GM12878 (cell line): ENCODE data around the gene FAM90A1.
"Not testable (repeated sequence)": the region's sequence is repeated elsewhere in the genome, so short reads cannot be mapped to it uniquely, and the experiment has no call there.

ENCODE experiments used
- CHD2 ChIP-seq: IDR thresholded peaks from 2 replicates; pipeline ENCODE4 v1.6.1; 2011; ENCODE audit warnings: low read depth, low read length, improper control_type of control experiment, borderline replicate concordance
- EZH2 ChIP-seq: IDR thresholded peaks from 2 replicates; pipeline ENCODE4 v1.6.1; 2012; ENCODE audit warnings: low read depth, mild to moderate bottlenecking, control low read depth, inconsistent platforms, low read length, borderline replicate concordance; ENCODE audit not compliant: control insufficient read depth
- HDAC2 ChIP-seq: fragments of 200-600 bp; sonication (generic); IDR thresholded peaks from 2 replicates; pipeline ENCODE4 v1.6.1; 2017
- KDM1A ChIP-seq: fragments of 200-600 bp; sonication (generic); IDR thresholded peaks from 2 replicates; pipeline ENCODE4 v1.6.1; 2016; ENCODE audit warnings: borderline replicate concordance
- POLR2A ChIP-seq: IDR thresholded peaks from 2 replicates; pipeline ENCODE4 v1.6.1; 2011; ENCODE audit warnings: low read depth, mild to moderate bottlenecking, low read length
- POLR2AphosphoS5 ChIP-seq: IDR thresholded peaks from 2 replicates; pipeline ENCODE4 v1.6.1; 2011; ENCODE audit warnings: mild to moderate bottlenecking, low read length, inconsistent platforms
- RAD21 ChIP-seq: IDR thresholded peaks from 2 replicates; pipeline ENCODE4 v1.6.1; 2011; ENCODE audit warnings: mild to moderate bottlenecking, low read depth, low read length, moderate library complexity; ENCODE audit not compliant: insufficient read depth
- RCOR1 ChIP-seq: conservative IDR thresholded peaks from 2 replicates; pipeline ENCODE4 v1.6.1; 2012; ENCODE audit warnings: low read depth, low read length, improper control_type of control experiment
- SP1 ChIP-seq: IDR thresholded peaks from one replicate; pipeline ENCODE4 v1.6.1; 2011; ENCODE audit warnings: low read depth, low read length
- SPI1 ChIP-seq: IDR thresholded peaks from 2 replicates; pipeline ENCODE4 v1.6.1; 2011; ENCODE audit warnings: low read depth, mild to moderate bottlenecking, low read length, moderate library complexity, borderline replicate concordance; ENCODE audit not compliant: insufficient read depth
- SRF ChIP-seq, 2 experiments: IDR thresholded peaks; 2 replicates each; pipeline ENCODE4 v1.6.1; 2011; ENCODE audit warnings: low read depth in 2 of 2, low read length in 2 of 2, mild to moderate bottlenecking in 1 of 2, moderate library complexity in 1 of 2
- SUZ12 ChIP-seq: fragments of 200-600 bp; sonication (generic); IDR thresholded peaks from one replicate; pipeline ENCODE4 v1.6.1; 2018; ENCODE audit warnings: antibody characterized with exemption, mild to moderate bottlenecking; ENCODE audit not compliant: unreplicated experiment
- TF ChIP-seq, protein P1 (sequence below), 3 experiments: IDR thresholded peaks in 2 of 3; conservative IDR thresholded peaks in 1 of 3; 2 replicates each; pipeline ENCODE4 v1.5.1; 2011; ENCODE audit warnings: low read depth in 3 of 3, low read length in 3 of 3, mild to moderate bottlenecking in 3 of 3, control low read depth in 2 of 3, moderate library complexity in 2 of 3, inconsistent platforms in 1 of 3, mixed read lengths in 1 of 3; ENCODE audit not compliant: control insufficient read depth in 2 of 3, insufficient read depth in 1 of 3; ENCODE audit errors: extremely low read depth in 1 of 3

DNA sequence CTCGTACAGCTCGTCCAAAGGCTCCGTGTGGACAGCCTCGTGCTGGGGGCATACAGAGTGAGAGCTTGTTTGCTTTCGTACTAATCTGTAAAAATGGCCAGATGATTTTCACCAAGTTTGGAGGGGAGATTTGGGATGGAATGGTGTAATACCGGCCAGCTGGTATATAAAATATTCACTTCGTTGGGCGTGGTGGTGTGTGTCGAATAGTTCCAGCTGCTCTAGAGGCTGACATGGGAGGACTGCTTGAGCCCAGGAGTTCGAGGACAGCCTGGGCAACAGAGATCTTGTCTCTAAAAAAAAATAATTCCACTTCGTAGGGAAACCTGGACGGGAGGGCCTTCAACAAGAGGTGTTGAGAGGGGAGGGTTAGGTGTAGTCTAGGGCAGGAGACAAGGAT, 9.6 kb upstream of the FAM90A1 start:
- not testable (repeated sequence) for TF ChIP-seq POLR2AphosphoS5; SPI1; POLR2A; SP1; KDM1A; SUZ12; EZH2; RCOR1; CHD2; RAD21; HDAC2; SRF (IDR thresholded peaks at IDR 0.05; ENCODE audit: low read depth in 2 of 2, low read length in 2 of 2)
- TF ChIP-seq, protein P1, sequence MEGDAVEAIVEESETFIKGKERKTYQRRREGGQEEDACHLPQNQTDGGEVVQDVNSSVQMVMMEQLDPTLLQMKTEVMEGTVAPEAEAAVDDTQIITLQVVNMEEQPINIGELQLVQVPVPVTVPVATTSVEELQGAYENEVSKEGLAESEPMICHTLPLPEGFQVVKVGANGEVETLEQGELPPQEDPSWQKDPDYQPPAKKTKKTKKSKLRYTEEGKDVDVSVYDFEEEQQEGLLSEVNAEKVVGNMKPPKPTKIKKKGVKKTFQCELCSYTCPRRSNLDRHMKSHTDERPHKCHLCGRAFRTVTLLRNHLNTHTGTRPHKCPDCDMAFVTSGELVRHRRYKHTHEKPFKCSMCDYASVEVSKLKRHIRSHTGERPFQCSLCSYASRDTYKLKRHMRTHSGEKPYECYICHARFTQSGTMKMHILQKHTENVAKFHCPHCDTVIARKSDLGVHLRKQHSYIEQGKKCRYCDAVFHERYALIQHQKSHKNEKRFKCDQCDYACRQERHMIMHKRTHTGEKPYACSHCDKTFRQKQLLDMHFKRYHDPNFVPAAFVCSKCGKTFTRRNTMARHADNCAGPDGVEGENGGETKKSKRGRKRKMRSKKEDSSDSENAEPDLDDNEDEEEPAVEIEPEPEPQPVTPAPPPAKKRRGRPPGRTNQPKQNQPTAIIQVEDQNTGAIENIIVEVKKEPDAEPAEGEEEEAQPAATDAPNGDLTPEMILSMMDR (IDR thresholded peaks at IDR 0.05 in 2 of 3, conservative IDR thresholded peaks at IDR 0.05 in 1 of 3; ENCODE audit: control insufficient read depth in 2 of 3, extremely low read depth in 1 of 3, insufficient read depth in 1 of 3, low read depth in 3 of 3, low read length in 3 of 3): not testable (repeated sequence)
